Caco-2 (cell line): ENCODE measurements around the gene PRDM2. TPM values are rescaled to one million over a fixed set of nuclear protein-coding genes. Genes with fewer than 3 reads are reported as not detected.

ENCODE experiments used
- BruUV-seq: library from RNA; stranded (reverse); fragments of 400-500 nt; replicated peaks from 2 replicates; lab custom pipeline; 2021; lab: Mats Ljungman, UMichigan
- CTCF ChIA-PET: fragments of 300-600 bp; sonication (Branson Sonifier 250); formaldehyde crosslinking; loops from one replicate; lab custom pipeline; 2022; ENCODE audit warnings: antibody characterized with exemption; lab: Charles Lee
- POLR2A ChIA-PET: fragments of 300-600 bp; sonication (Branson Sonifier 250); formaldehyde crosslinking; loops from one replicate; lab custom pipeline; 2022; ENCODE audit warnings: antibody characterized with exemption; lab: Charles Lee
- DNase-seq, 2 experiments: peaks; one replicate each; pipeline versions ENCODE4 v3.0.0 to v3.0.0-alpha.2; 2020 to 2022
- H3K27me3 ChIP-seq: replicated peaks from 2 replicates; pipeline ENCODE4 v1.6.0; 2011; ENCODE audit warnings: low read length; ENCODE audit not compliant: control insufficient read depth, insufficient read depth
- H3K36me3 ChIP-seq: 2 replicates; pipeline ENCODE4 v1.5.1; 2011; ENCODE audit warnings: low read length; ENCODE audit not compliant: control insufficient read depth, insufficient read depth
- H3K4me1 ChIP-seq: fragments of 250-450 bp; sonication (Bioruptor Pico); 2 replicates; pipeline ENCODE4 v1.5.1; 2020; ENCODE audit warnings: mild to moderate bottlenecking
- H3K4me3 ChIP-seq: 2 replicates; pipeline ENCODE4 v1.5.1; 2011; ENCODE audit warnings: low read depth, mild to moderate bottlenecking, control low read depth, low read length
- H3K9me3 ChIP-seq: fragments of 250-450 bp; sonication (Bioruptor Pico); 2 replicates; pipeline ENCODE4 v1.5.1; 2020; ENCODE audit warnings: mild to moderate bottlenecking, moderate library complexity
- H3K27ac Mint-ChIP-seq: one replicate; pipeline ENCODE4 v1.8.0; 2022; ENCODE audit warnings: mixed read lengths; ENCODE audit not compliant: unreplicated experiment
- H3K27me3 Mint-ChIP-seq: one replicate; pipeline ENCODE4 v1.8.0; 2022; ENCODE audit warnings: mixed read lengths; ENCODE audit not compliant: insufficient read depth, unreplicated experiment
- H3K36me3 Mint-ChIP-seq: one replicate; pipeline ENCODE4 v1.8.0; 2022; ENCODE audit warnings: mild to moderate bottlenecking, mixed read lengths; ENCODE audit not compliant: insufficient read depth, unreplicated experiment
- H3K4me1 Mint-ChIP-seq: one replicate; pipeline ENCODE4 v1.8.0; 2022; ENCODE audit warnings: low read depth, mixed read lengths; ENCODE audit not compliant: unreplicated experiment
- H3K4me3 Mint-ChIP-seq: one replicate; pipeline ENCODE4 v1.8.0; 2022; ENCODE audit warnings: mild to moderate bottlenecking, moderate library complexity, mixed read lengths; ENCODE audit not compliant: unreplicated experiment
- H3K9me3 Mint-ChIP-seq: one replicate; pipeline ENCODE4 v1.8.0; 2022; ENCODE audit warnings: mixed read lengths; ENCODE audit not compliant: unreplicated experiment
- CTCF ChIP-seq, 2 experiments: fragments of 200-600 bp in 1 of 2; IDR thresholded peaks; 1 replicate in 1 of 2; 2 replicates in 1 of 2; pipeline versions ENCODE4 v1.5.1 to v1.8.0; 2011 to 2022; ENCODE audit warnings: antibody characterized with exemption in 1 of 2, control low read depth in 1 of 2, inconsistent platforms in 1 of 2, low read depth in 1 of 2, low read length in 1 of 2, mild to moderate bottlenecking in 1 of 2, moderate library complexity in 1 of 2; ENCODE audit not compliant: insufficient read depth in 1 of 2, severe bottlenecking in 1 of 2, unreplicated experiment in 1 of 2
- intact Hi-C: fragments of 100-400 bp; cut with micrococcal nuclease; formaldehyde crosslinking; loops from one replicate; pipeline ENCODE4 v1.10.0; 2022; ENCODE audit not compliant: unreplicated experiment
- total RNA-seq: library from RNA; stranded (reverse); gene quantifications from 2 replicates; pipeline ENCODE4 v1.2.3, GENCODE V29; 2022

PRDM2 gene
- total RNA-seq, 1 experiment from 2014 or later, result 32.7 TPM

- Histone ChIP-seq H3K4me1 (peaks cover 14% of the 10 kb centered on the region), H3K9me3 (no peaks in the 10 kb centered on the region), H3K27me3 (no peaks in the 10 kb centered on the region), H3K36me3 (no peaks in the 10 kb centered on the region), H3K4me3 (no peak overlapping the region)
- peaks cover 9% of the 10 kb centered on the region for H3K4me1 Mint-ChIP-seq
- no peak overlapping the region for H3K4me3 Mint-ChIP-seq
- DNase-seq, result no peak
- TF ChIP-seq CTCF (IDR thresholded peaks at IDR 0.05; ENCODE audit: insufficient read depth in 1 of 2, low read depth in 1 of 2, low read length in 1 of 2, severe bottlenecking in 1 of 2, unreplicated experiment in 1 of 2), result no peak
- intact Hi-C loops, result no loop called here
- ChIA-PET POLR2A (no interaction called here), CTCF (interaction anchor here (0.6 kb wide), 1 partner anchor 61 kb away, joined by 3 read pairs; no protein-coding TSS in a partner anchor)
- H3K36me3 Mint-ChIP-seq, result peaks cover 16% of the 10 kb centered on the region
- H3K9me3 Mint-ChIP-seq, result no peaks in the 10 kb centered on the region
- no peak overlapping the region for H3K27ac Mint-ChIP-seq
- H3K27me3 Mint-ChIP-seq, result no peaks in the 10 kb centered on the region
- no TSS peak for BruUV-seq
These were observed 52.9 kb downstream of the PRDM2 start for GRCh38 chr1:13752852-13753251.

GRCh38 chr1:13753636-13754402 lies 53.8 kb downstream of the PRDM2 start:
- Mint-ChIP-seq H3K36me3 (peaks cover 12% of the 10 kb centered on the region), H3K4me3 (no peak overlapping the region)

More at GRCh38 chr1:13753636-13754402, 53.8 kb downstream of the PRDM2 start:
- Histone ChIP-seq H3K27me3 (no peaks in the 10 kb centered on the region), H3K4me1 (peaks cover 21% of the 10 kb centered on the region), H3K36me3 (no peaks in the 10 kb centered on the region), H3K9me3 (no peaks in the 10 kb centered on the region), H3K4me3 (no peak overlapping the region)
- Mint-ChIP-seq H3K27ac (no peak overlapping the region), H3K4me1 (peaks cover 9% of the 10 kb centered on the region), H3K27me3 (no peaks in the 10 kb centered on the region), H3K9me3 (no peaks in the 10 kb centered on the region)
- intact Hi-C loops, result no loop called here
- BruUV-seq, result no TSS peak
- DNase-seq, result no peak
- POLR2A ChIA-PET, result no interaction called here
- no peak for TF ChIP-seq CTCF (IDR thresholded peaks at IDR 0.05; ENCODE audit: insufficient read depth in 1 of 2, low read depth in 1 of 2, low read length in 1 of 2, severe bottlenecking in 1 of 2, unreplicated experiment in 1 of 2)
- CTCF ChIA-PET, result no interaction called here
